Neuronal stem cell (in vitro differentiated cells): ENCODE results near the gene NRBP1.

Experiments
- DNase-seq: peaks from one replicate; pipeline ENCODE4 v3.0.0-alpha.2; 2013; ENCODE audit warnings: low spot score
- H2AFZ ChIP-seq: one replicate; pipeline ENCODE4 v1.6.1; 2013; ENCODE audit warnings: mild to moderate bottlenecking, low read length, inconsistent platforms
- H2AK5ac ChIP-seq: 2 replicates; pipeline ENCODE4 v1.6.1; 2013; ENCODE audit warnings: low read depth, mild to moderate bottlenecking, inconsistent platforms, low read length, moderate library complexity, mixed read lengths
- H2BK120ac ChIP-seq: 2 replicates; pipeline ENCODE4 v1.6.1; 2013; ENCODE audit warnings: low read depth, mild to moderate bottlenecking, inconsistent platforms, low read length, moderate library complexity, mixed read lengths
- H2BK12ac ChIP-seq: one replicate; pipeline ENCODE4 v1.6.1; 2013; ENCODE audit warnings: low read length, inconsistent platforms
- H2BK15ac ChIP-seq: 2 replicates; pipeline ENCODE4 v1.6.1; 2013; ENCODE audit warnings: mild to moderate bottlenecking, low read length, inconsistent platforms, mixed read lengths
- H2BK5ac ChIP-seq: one replicate; pipeline ENCODE4 v1.6.1; 2013; ENCODE audit warnings: inconsistent platforms, mild to moderate bottlenecking, low read length, moderate library complexity
- H3K14ac ChIP-seq: one replicate; pipeline ENCODE4 v1.6.1; 2013; ENCODE audit warnings: low read length, inconsistent platforms
- H3K18ac ChIP-seq: 2 replicates; pipeline ENCODE4 v1.6.1; 2013; ENCODE audit warnings: low read length, inconsistent platforms
- H3K23ac ChIP-seq: 2 replicates; pipeline ENCODE4 v1.6.1; 2013; ENCODE audit warnings: low read depth, mild to moderate bottlenecking, mixed read lengths, low read length, inconsistent platforms; ENCODE audit not compliant: poor library complexity
- H3K27ac ChIP-seq: replicated peaks from 3 replicates; pipeline ENCODE4 v1.5.1; 2013; ENCODE audit warnings: low read length, inconsistent platforms
- H3K27me3 ChIP-seq, 3 experiments: 2 replicates each; pipeline ENCODE4 v1.6.1; 2013; ENCODE audit warnings: low read length in 3 of 3, mild to moderate bottlenecking in 2 of 3, inconsistent platforms in 1 of 3, low read depth in 1 of 3, mixed read lengths in 1 of 3, moderate library complexity in 1 of 3; ENCODE audit not compliant: control insufficient read depth in 3 of 3, insufficient read depth in 3 of 3
- H3K36me3 ChIP-seq, 2 donors: replicated peaks in 1 of 2; 2 replicates each; pipeline ENCODE4 v1.6.1; 2013; ENCODE audit warnings: low read length in 2 of 2; ENCODE audit not compliant: control insufficient read depth in 2 of 2, insufficient read depth in 2 of 2
- H3K4ac ChIP-seq: 2 replicates; pipeline ENCODE4 v1.6.1; 2013; ENCODE audit warnings: inconsistent platforms, mild to moderate bottlenecking, low read length, moderate library complexity
- H3K4me1 ChIP-seq, 2 donors: 1 replicate in 1 of 2; 2 replicates in 1 of 2; pipeline ENCODE4 v1.6.1; 2013; ENCODE audit warnings: low read length in 2 of 2, low read depth in 1 of 2; ENCODE audit not compliant: control insufficient read depth in 2 of 2, insufficient read depth in 1 of 2
- H3K4me2 ChIP-seq: one replicate; pipeline ENCODE4 v1.6.1; 2013; ENCODE audit warnings: mild to moderate bottlenecking, low read length, inconsistent platforms; ENCODE audit not compliant: insufficient read depth, poor library complexity, severe bottlenecking
- H3K4me3 ChIP-seq, 2 donors: 2 replicates each; pipeline ENCODE4 v1.5.1; 2013; ENCODE audit warnings: low read length in 2 of 2, mild to moderate bottlenecking in 2 of 2, inconsistent platforms in 1 of 2, moderate library complexity in 1 of 2
- H3K79me1 ChIP-seq: one replicate; pipeline ENCODE4 v1.6.1; 2013; ENCODE audit warnings: low read depth, mild to moderate bottlenecking, inconsistent platforms, low read length, moderate library complexity
- H3K9ac ChIP-seq: one replicate; pipeline ENCODE4 v1.6.1; 2013; ENCODE audit warnings: mild to moderate bottlenecking, low read depth, low read length, inconsistent platforms; ENCODE audit not compliant: poor library complexity
- H3K9me3 ChIP-seq, 2 donors: replicated peaks in 1 of 2; 2 replicates each; pipeline versions ENCODE3 to v1.6.1; 2013; ENCODE audit warnings: low read length in 2 of 2, mild to moderate bottlenecking in 2 of 2, inconsistent platforms in 1 of 2, low read depth in 1 of 2, mixed read lengths in 1 of 2, moderate library complexity in 1 of 2; ENCODE audit not compliant: control insufficient read depth in 2 of 2, insufficient read depth in 1 of 2
- H4K8ac ChIP-seq: one replicate; pipeline ENCODE4 v1.6.1; 2013; ENCODE audit warnings: low read depth, mild to moderate bottlenecking, inconsistent platforms, low read length, moderate library complexity
- H4K91ac ChIP-seq: one replicate; pipeline ENCODE4 v1.6.1; 2013; ENCODE audit warnings: low read length, low read depth, mild to moderate bottlenecking, inconsistent platforms; ENCODE audit not compliant: poor library complexity
- WGBS, 2 donors: extraction: QIAGEN DNeasy Blood & Tissue Kit; methylation state at CpG; one replicate each; pipeline ENCODE4 v1.1.7; 2013; ENCODE audit warnings: missing lambda C conversion rate in 2 of 2, mixed read lengths in 1 of 2; ENCODE audit not compliant: insufficient read length in 2 of 2, insufficient replicate concordance in 1 of 2; ENCODE audit errors: extremely low coverage in 2 of 2; 5-methylcytosine and 5-hydroxymethylcytosine counted together

The NRBP1 gene

GRCh38 chr2:27431395-27431794, 3.0 kb downstream of the NRBP1 start:
- Histone ChIP-seq H3K9ac (no peak overlapping the region), H2AK5ac (no peak overlapping the region), H2BK120ac (no peak overlapping the region), H3K4ac (no peak overlapping the region), H3K36me3 (peaks cover 28 to 52% of the 10 kb centered on the region in 2 donors), H3K27me3 (no peaks in the 10 kb centered on the region), H3K4me2 (no peak overlapping the region), H2BK12ac (no peak overlapping the region), H3K27ac (no peak overlapping the region), H3K18ac (no peak overlapping the region), H2BK15ac (no peak overlapping the region), H3K4me3 (no peak overlapping the region), H3K14ac (no peak overlapping the region), H3K79me1 (no peaks in the 10 kb centered on the region), H2BK5ac (no peak overlapping the region), H2AFZ (no peak overlapping the region), H3K9me3 (no peaks in the 10 kb centered on the region), H3K23ac (no peak overlapping the region), H3K4me1 (peaks cover 2 to 3% of the 10 kb centered on the region in 2 donors), H4K91ac (no peak overlapping the region), H4K8ac (peak overlapping the region; percentile 52)
- no peak for DNase-seq

DNA sequence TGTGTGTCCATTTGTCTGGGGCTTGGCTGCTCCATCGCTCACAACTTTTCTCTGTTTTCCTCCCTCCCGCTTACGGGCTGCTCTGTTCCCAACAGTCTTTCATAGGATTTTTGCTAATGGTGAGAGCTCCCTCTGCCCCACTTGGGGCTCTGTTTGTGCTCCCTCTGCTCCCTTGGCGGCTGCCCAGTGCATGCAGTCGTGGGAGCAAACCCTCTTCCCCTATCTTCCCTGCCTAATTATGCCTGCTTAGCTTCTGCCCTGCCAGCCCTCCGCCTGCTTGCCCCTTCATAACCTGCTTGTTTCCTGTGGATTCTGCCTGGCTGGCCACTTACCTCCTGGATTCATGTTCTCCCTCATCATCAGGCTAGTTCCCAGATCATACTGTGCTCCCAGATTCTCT, 7.2 kb downstream of the NRBP1 start:
- Histone ChIP-seq H3K14ac (no peak overlapping the region), H2BK15ac (no peak overlapping the region), H3K36me3 (peaks cover 48 to 88% of the 10 kb centered on the region in 2 donors), H3K18ac (no peak overlapping the region), H4K91ac (no peak overlapping the region), H2BK5ac (no peak overlapping the region), H3K27ac (no peak overlapping the region), H3K4me1 (no peaks in the 10 kb centered on the region), H2AK5ac (no peak overlapping the region), H3K9ac (no peak overlapping the region), H3K23ac (no peak overlapping the region), H3K27me3 (no peaks in the 10 kb centered on the region), H3K79me1 (no peaks in the 10 kb centered on the region), H3K4me2 (no peak overlapping the region), H2BK120ac (no peak overlapping the region), H3K9me3 (no peaks in the 10 kb centered on the region), H3K4me3 (no peak overlapping the region), H3K4ac (no peak overlapping the region), H2AFZ (no peak overlapping the region), H2BK12ac (no peak overlapping the region), H4K8ac (no peak overlapping the region)
- WGBS, 2 donors = no CpG with 5 or more reads among the region's 6 CpGs
- no peak for DNase-seq

DNA sequence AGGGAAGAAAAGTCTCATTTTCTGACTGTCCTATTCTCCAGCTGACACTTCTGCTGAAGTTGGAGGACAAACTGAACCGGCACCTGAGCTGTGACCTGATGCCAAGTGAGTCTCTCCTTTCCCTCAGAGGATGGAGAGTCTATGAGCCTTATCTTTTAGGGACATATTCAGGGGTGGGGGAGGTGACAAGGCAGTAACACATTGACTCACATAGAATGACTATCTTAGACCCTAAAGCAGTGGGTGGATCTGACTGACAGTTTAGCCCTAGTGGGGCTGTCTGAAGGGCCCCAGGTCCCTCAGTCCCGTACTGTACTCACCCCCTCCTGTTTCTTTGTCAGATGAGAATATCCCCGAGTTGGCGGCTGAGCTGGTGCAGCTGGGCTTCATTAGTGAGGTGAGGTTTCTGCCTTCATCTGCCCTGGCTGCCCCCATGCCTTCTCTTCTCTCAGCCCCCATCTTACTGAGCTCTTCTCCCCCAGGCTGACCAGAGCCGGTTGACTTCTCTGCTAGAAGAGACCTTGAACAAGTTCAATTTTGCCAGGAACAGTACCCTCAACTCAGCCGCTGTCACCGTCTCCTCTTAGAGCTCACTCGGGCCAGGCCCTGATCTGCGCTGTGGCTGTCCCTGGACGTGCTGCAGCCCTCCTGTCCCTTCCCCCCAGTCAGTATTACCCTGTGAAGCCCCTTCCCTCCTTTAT, 12.9 kb downstream of the NRBP1 start:
- no peak overlapping the region for H2BK15ac ChIP-seq
- no peak overlapping the region for H4K8ac ChIP-seq
- H3K9me3 ChIP-seq = peaks cover 0 to 2% of the 10 kb centered on the region in 2 donors
- H2BK12ac ChIP-seq = no peak overlapping the region
- no peak overlapping the region for H3K14ac ChIP-seq
- no peak overlapping the region for H3K9ac ChIP-seq
- no peak overlapping the region for H3K4me3 ChIP-seq
- peak overlapping the region; percentile 91 for H3K4me2 ChIP-seq
- no peak overlapping the region for H2AK5ac ChIP-seq
- H4K91ac ChIP-seq = no peak overlapping the region
- no peak overlapping the region for H2AFZ ChIP-seq
- no peak for DNase-seq
- H3K18ac ChIP-seq = no peak overlapping the region
- no peak overlapping the region for H2BK5ac ChIP-seq
- H2BK120ac ChIP-seq = no peak overlapping the region
- WGBS, 2 donors = no CpG with 5 or more reads among the region's 10 CpGs
- no peak overlapping the region for H3K4ac ChIP-seq
- peaks cover 0 to 7% of the 10 kb centered on the region in 2 donors for H3K4me1 ChIP-seq
- H3K27ac ChIP-seq = no peak overlapping the region
- peaks cover 32 to 88% of the 10 kb centered on the region in 2 donors for H3K36me3 ChIP-seq
- H3K27me3 ChIP-seq = no peaks in the 10 kb centered on the region
- H3K23ac ChIP-seq = peak overlapping the region; percentile 89
- H3K79me1 ChIP-seq = peaks cover 2% of the 10 kb centered on the region

GRCh38 chr2:27441958-27442919, 13.8 kb downstream of the NRBP1 start, which contains the start of gene KRTCAP3:
KRTCAP3 (plus strand) TSS chr2:27442381; CDS start chr2:27442413, 32 bp downstream.
- Histone ChIP-seq H2BK12ac (peak within 1 kb of the TSS; percentile 94), H4K91ac (peak within 1 kb of the TSS; percentile 72), H3K14ac (peak within 1 kb of the TSS; percentile 89), H3K27me3 (no peaks in the 10 kb centered on the region), H3K23ac (peak within 1 kb of the TSS; percentile 89), H3K4me1 (peaks cover 0 to 7% of the 10 kb centered on the region in 2 donors), H2AFZ (no peak within 1 kb of the TSS), H3K9ac (peak within 1 kb of the TSS; percentile 92), H3K4ac (no peak within 1 kb of the TSS), H2AK5ac (peak within 1 kb of the TSS; percentile 92), H3K4me3 (peak within 1 kb of the TSS in 1 of 2 donors; percentile 76), H3K9me3 (peaks cover 0 to 2% of the 10 kb centered on the region in 2 donors), H2BK120ac (no peak within 1 kb of the TSS), H2BK5ac (peak within 1 kb of the TSS; percentile 94), H3K79me1 (peaks cover 2% of the 10 kb centered on the region), H3K36me3 (peaks cover 25 to 82% of the 10 kb centered on the region in 2 donors), H4K8ac (peak within 1 kb of the TSS; percentile 43), H3K4me2 (peak within 1 kb of the TSS; percentile 91), H3K27ac (no peak within 1 kb of the TSS), H3K18ac (peak within 1 kb of the TSS; percentile 94), H2BK15ac (no peak within 1 kb of the TSS)
- no CpG with 5 or more reads among the region's 80 CpGs for WGBS, 2 donors
- DNase-seq = peak; percentile 51
